Endothelial cell (in vitro differentiated cells): ENCODE data around the gene CAPNS1. TPM values are rescaled to one million over a fixed set of nuclear protein-coding genes. Genes with fewer than 3 reads are reported as not detected.

Source experiments
- DNase-seq: peaks from one replicate; pipeline ENCODE4 v3.0.0; 2021; ENCODE audit warnings: low spot score
- H3K27ac Mint-ChIP-seq: one replicate; pipeline ENCODE4 v1.8.0; 2021; ENCODE audit warnings: mixed read lengths, inconsistent platforms; ENCODE audit not compliant: unreplicated experiment
- H3K27me3 Mint-ChIP-seq: one replicate; pipeline ENCODE4 v1.8.0; 2021; ENCODE audit warnings: mild to moderate bottlenecking, moderate library complexity, mixed read lengths, inconsistent platforms; ENCODE audit not compliant: unreplicated experiment
- H3K36me3 Mint-ChIP-seq: one replicate; pipeline ENCODE4 v1.8.0; 2021; ENCODE audit warnings: mild to moderate bottlenecking, low read depth, mixed read lengths, inconsistent platforms; ENCODE audit not compliant: unreplicated experiment
- H3K4me1 Mint-ChIP-seq: one replicate; pipeline ENCODE4 v1.8.0; 2021; ENCODE audit warnings: mild to moderate bottlenecking, mixed read lengths, inconsistent platforms; ENCODE audit not compliant: unreplicated experiment
- H3K4me3 Mint-ChIP-seq: one replicate; pipeline ENCODE4 v1.8.0; 2021; ENCODE audit warnings: mild to moderate bottlenecking, mixed read lengths, inconsistent platforms; ENCODE audit not compliant: unreplicated experiment
- H3K9me3 Mint-ChIP-seq: one replicate; pipeline ENCODE4 v1.8.0; 2021; ENCODE audit warnings: mixed read lengths, inconsistent platforms; ENCODE audit not compliant: unreplicated experiment
- CTCF ChIP-seq: fragments of 200-600 bp; sonication (generic); IDR thresholded peaks from one replicate; pipeline ENCODE4 v1.5.0; 2021; ENCODE audit warnings: antibody characterized with exemption; ENCODE audit not compliant: unreplicated experiment
- total RNA-seq: library from RNA; stranded (reverse); fragmentation: NEBNext Ultra II Directional; extraction: Animal tissue kit (Norgen Biotek cat#: 25700); gene quantifications from one replicate; pipeline ENCODE4 v1.2.1, GENCODE V29; 2021; ENCODE audit not compliant: unreplicated experiment

Gene CAPNS1
- total RNA-seq, 1 donor from 2014 or later = 901 TPM

- peaks cover 16% of the 10 kb centered on the region for H3K4me1 Mint-ChIP-seq
- no peak for DNase-seq
- H3K27me3 Mint-ChIP-seq = peaks cover 10% of the 10 kb centered on the region
- peak overlapping the region; percentile 99 for H3K4me3 Mint-ChIP-seq
- H3K36me3 Mint-ChIP-seq = peaks cover 44% of the 10 kb centered on the region
- TF ChIP-seq CTCF = no peak
- H3K27ac Mint-ChIP-seq = peak overlapping the region; percentile 87
- no peaks in the 10 kb centered on the region for H3K9me3 Mint-ChIP-seq
These were observed 2.2 kb downstream of the CAPNS1 start for GRCh38 chr19:36142046-36142445.

GRCh38 chr19:36142496-36142895 lies 2.6 kb downstream of the CAPNS1 start:
- peak overlapping the region; percentile 82 for H3K4me3 Mint-ChIP-seq
- peaks cover 14% of the 10 kb centered on the region for H3K27me3 Mint-ChIP-seq
- no peak for TF ChIP-seq CTCF
- H3K4me1 Mint-ChIP-seq = peaks cover 16% of the 10 kb centered on the region
- no peak for DNase-seq
- H3K36me3 Mint-ChIP-seq = peaks cover 46% of the 10 kb centered on the region
- no peaks in the 10 kb centered on the region for H3K9me3 Mint-ChIP-seq
- H3K27ac Mint-ChIP-seq = no peak overlapping the region

GRCh38 chr19:36144624-36145023 lies 4.8 kb downstream of the CAPNS1 start:
- H3K4me1 Mint-ChIP-seq = peaks cover 16% of the 10 kb centered on the region
- no peak for TF ChIP-seq CTCF
- H3K27me3 Mint-ChIP-seq = peaks cover 18% of the 10 kb centered on the region
- no peak overlapping the region for H3K27ac Mint-ChIP-seq
- no peak for DNase-seq
- no peak overlapping the region for H3K4me3 Mint-ChIP-seq
- peaks cover 60% of the 10 kb centered on the region for H3K36me3 Mint-ChIP-seq
- H3K9me3 Mint-ChIP-seq = no peaks in the 10 kb centered on the region

- Mint-ChIP-seq H3K27me3 (peaks cover 9% of the 10 kb centered on the region), H3K9me3 (no peaks in the 10 kb centered on the region), H3K36me3 (peaks cover 48% of the 10 kb centered on the region), H3K4me1 (peaks cover 3% of the 10 kb centered on the region), H3K27ac (no peak overlapping the region), H3K4me3 (peak overlapping the region; percentile 62)
- no peak for TF ChIP-seq CTCF
- no peak for DNase-seq
These were observed 10.0 kb downstream of the CAPNS1 start for GRCh38 chr19:36149673-36150406.

GRCh38 chr19:36150586-36150985 lies 10.7 kb downstream of the CAPNS1 start:
- Mint-ChIP-seq H3K36me3 (peaks cover 47% of the 10 kb centered on the region), H3K27ac (no peak overlapping the region), H3K4me1 (peaks cover 7% of the 10 kb centered on the region), H3K27me3 (peaks cover 9% of the 10 kb centered on the region), H3K9me3 (no peaks in the 10 kb centered on the region), H3K4me3 (no peak overlapping the region)
- no peak for TF ChIP-seq CTCF
- DNase-seq = no peak
